Neuron (in vitro differentiated cells): ENCODE measurements around the gene TRIM31.

Source experiments
- H2AFZ ChIP-seq: one replicate; pipeline ENCODE4 v1.6.1; 2013; ENCODE audit warnings: low read depth, mild to moderate bottlenecking, inconsistent platforms, low read length, moderate library complexity
- H3K27me3 ChIP-seq: one replicate; pipeline ENCODE4 v1.6.1; 2013; ENCODE audit warnings: low read length; ENCODE audit not compliant: insufficient read depth
- H3K36me3 ChIP-seq: one replicate; pipeline ENCODE4 v1.6.1; 2013; ENCODE audit warnings: low read length; ENCODE audit not compliant: insufficient read depth
- H3K4me1 ChIP-seq: one replicate; pipeline ENCODE4 v1.6.1; 2013; ENCODE audit warnings: low read length; ENCODE audit not compliant: insufficient read depth
- H3K4me3 ChIP-seq: 2 replicates; pipeline ENCODE4 v1.5.1; 2013; ENCODE audit warnings: mild to moderate bottlenecking, low read length, moderate library complexity
- H3K9me3 ChIP-seq: one replicate; pipeline ENCODE4 v1.6.1; 2013; ENCODE audit warnings: low read length

Gene TRIM31

DNA sequence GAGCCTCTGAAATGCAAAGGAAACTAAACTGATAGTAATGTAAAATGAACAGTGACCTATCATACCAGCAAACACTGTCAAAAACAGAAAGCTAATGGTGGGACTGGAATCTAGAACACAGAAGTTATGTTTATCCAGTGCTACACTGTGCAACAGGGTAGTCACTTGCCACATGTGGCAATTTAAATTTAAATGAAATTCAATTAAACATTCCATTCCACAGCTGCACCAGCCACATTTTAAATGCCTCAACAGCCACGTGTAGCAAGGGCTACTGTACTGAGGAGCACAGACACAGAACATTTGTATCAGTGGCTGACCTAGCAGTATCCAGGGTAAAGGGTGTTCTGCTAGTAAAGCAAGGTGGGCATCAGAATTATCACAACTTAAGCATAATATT, 57.4 kb downstream of the TRIM31 start:
- peaks cover 21% of the 10 kb centered on the region for H3K36me3 ChIP-seq
- no peak overlapping the region for H2AFZ ChIP-seq
- H3K4me3 ChIP-seq, result no peak overlapping the region
- no peaks in the 10 kb centered on the region for H3K27me3 ChIP-seq
- H3K9me3 ChIP-seq, result no peaks in the 10 kb centered on the region
- peaks cover 17% of the 10 kb centered on the region for H3K4me1 ChIP-seq

DNA sequence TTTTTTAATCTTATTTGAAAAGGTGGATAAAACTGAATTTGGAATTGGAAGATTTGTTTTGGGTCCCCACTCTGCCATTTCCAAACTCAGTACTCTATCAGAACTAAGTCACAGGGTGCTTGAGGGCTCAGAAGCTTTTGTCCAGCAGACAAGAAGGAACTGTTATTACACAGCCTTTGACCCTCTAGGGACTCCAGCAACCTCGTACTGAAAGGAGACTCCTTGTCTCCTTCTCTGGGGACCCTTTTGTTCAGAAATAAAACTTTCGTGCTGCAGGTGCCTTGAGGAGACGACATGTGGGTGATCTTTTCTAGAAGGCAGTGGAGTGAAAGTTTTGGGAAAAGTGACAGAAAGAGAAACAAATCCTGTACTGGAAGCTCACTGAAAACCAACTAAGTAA, 59.2 kb downstream of the TRIM31 start:
- peaks cover 21% of the 10 kb centered on the region for H3K36me3 ChIP-seq
- H3K27me3 ChIP-seq, result no peaks in the 10 kb centered on the region
- H3K4me3 ChIP-seq, result no peak overlapping the region
- H2AFZ ChIP-seq, result no peak overlapping the region
- H3K9me3 ChIP-seq, result no peaks in the 10 kb centered on the region
- peaks cover 3% of the 10 kb centered on the region for H3K4me1 ChIP-seq
